Fibroblast of pulmonary artery (primary cell): Measurements from ENCODE around the gene DAG1.
A peak's percentile ranks its signal among the peaks of the same experiment; 100 is the strongest.

Experiments
- DNase-seq: peaks from one replicate; pipeline ENCODE4 v3.0.0-alpha.2; 2010; ENCODE audit warnings: low read depth
- H3K4me3 ChIP-seq: replicated peaks from 2 replicates; pipeline ENCODE4 v1.5.1; 2011; ENCODE audit warnings: low read depth, mild to moderate bottlenecking, control low read depth, low read length, moderate library complexity
- CTCF ChIP-seq: IDR thresholded peaks from 2 replicates; pipeline ENCODE4 v1.5.1; 2011; ENCODE audit warnings: mild to moderate bottlenecking, control low read depth, low read length, inconsistent platforms; ENCODE audit errors: missing control alignments

DAG1 gene

GRCh38 chr3:49533031-49533430 lies 63.0 kb downstream of the DAG1 start:
- H3K4me3 ChIP-seq, result no peak overlapping the region
- TF ChIP-seq CTCF, result no peak
- no peak for DNase-seq

DNA sequence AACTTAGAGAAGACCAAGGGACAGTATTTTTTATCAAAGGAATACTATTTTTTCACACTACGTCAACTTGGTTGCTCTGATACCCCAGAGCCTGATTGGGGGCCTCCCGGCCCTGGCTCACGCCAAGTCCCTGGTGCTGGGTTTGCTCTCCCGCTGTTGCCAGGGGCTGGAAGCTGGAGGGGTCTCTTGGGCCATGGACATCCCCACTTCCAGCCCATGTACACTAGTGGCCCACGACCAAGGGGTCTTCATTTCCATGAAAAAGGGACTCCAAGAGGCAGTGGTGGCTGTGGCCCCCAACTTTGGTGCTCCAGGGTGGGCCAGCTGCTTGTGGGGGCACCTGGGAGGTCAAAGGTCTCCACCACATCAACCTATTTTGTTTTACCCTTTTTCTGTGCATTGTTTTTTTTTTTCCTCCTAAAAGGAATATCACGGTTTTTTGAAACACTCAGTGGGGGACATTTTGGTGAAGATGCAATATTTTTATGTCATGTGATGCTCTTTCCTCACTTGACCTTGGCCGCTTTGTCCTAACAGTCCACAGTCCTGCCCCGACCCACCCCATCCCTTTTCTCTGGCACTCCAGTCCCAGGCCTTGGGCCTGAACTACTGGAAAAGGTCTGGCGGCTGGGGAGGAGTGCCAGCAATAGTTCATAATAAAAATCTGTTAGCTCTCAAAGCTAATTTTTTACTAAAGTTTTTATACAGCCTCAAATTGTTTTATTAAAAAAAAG lies 63.9 kb downstream of the DAG1 start:
- TF ChIP-seq CTCF, result no peak
- no peak overlapping the region for H3K4me3 ChIP-seq

GRCh38 chr3:49534581-49535441 lies 64.7 kb downstream of the DAG1 start:
- H3K4me3 ChIP-seq, result no peak overlapping the region
- DNase-seq, result no peak
- no peak for TF ChIP-seq CTCF

More for the DNA sequence above, 63.9 kb downstream of the DAG1 start:
- DNase-seq, result no peak

GRCh38 chr3:49535971-49536874 lies 66.2 kb downstream of the DAG1 start:
- DNase-seq, result no peak
- no peak overlapping the region for H3K4me3 ChIP-seq
- TF ChIP-seq CTCF, result no peak

- no peak for TF ChIP-seq CTCF
- no peak for DNase-seq
Observed at GRCh38 chr3:49536875-49537533, 66.9 kb downstream of the DAG1 start.

DNA sequence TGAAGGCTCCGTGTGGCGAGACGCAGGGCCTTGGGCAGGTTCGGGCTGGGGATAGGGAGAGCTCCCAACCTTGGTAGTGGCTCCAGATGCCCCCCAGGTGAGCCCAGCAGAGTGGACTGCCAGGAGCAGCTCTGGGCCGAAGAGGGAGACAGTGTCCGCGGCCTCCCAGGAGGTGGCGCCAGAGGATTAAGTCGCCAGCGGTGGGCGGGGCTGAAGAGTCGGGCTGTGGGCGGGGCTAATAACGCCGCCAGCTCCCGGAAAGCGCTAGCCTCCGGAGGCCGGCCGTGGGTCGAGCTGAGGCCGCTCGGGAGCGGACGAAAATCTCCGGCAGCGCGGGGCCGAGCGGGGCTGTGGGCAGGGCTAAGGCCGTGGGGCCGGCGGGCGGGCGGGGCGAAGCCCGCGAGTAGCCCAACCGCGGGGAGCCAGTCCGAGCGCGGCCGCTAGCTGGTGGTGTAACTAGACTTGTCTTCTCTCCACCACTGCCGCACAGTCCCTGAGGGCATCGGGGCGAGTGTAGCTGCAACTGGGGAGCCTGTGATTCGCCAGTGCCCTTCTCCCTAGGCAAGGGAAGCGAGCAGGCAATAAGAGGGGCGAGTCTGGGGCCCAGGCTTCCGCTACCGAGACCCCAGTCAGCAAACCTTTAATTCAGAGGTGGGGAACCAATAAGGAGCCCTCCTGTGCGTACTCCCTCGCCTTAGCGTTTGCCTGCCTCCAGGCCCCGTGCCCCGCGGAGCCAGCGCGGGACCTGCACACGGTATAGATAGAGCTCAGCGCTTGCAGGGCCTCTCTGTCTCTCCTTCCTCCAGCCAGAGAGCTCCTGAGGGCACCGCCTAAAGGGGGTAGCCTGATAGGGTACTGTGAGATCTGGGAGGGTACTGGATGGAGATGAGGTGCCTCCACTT lies 69.8 kb downstream of the DAG1 start:
- peak overlapping the region; percentile 57 for H3K4me3 ChIP-seq
- TF ChIP-seq CTCF, result peak; percentile 70
- peak; percentile 96 for DNase-seq

More at GRCh38 chr3:49536875-49537533, 66.9 kb downstream of the DAG1 start:
- H3K4me3 ChIP-seq, result no peak overlapping the region
